GM19468 (cell line): ENCODE results near the gene TYR.
"Not testable (repeated sequence)": the region's sequence is repeated elsewhere in the genome, so short reads cannot be mapped to it uniquely, and the experiment has no call there.

ENCODE experiments used
- ATAC-seq: cut with Tn5 transposase; IDR thresholded peaks from one replicate; pipeline ENCODE4 v1.9.1; 2021; ENCODE audit warnings: mild to moderate bottlenecking, moderate library complexity, moderate number of reproducible peaks; ENCODE audit not compliant: unreplicated experiment; ENCODE audit errors: extremely low read depth

The TYR gene

GRCh38 chr11:89177691-89178231 lies at the start of gene TYR:
TYR (plus strand) TSS chr11:89177875; CDS start chr11:89177954, 79 bp downstream.
- ATAC-seq: no peak

DNA sequence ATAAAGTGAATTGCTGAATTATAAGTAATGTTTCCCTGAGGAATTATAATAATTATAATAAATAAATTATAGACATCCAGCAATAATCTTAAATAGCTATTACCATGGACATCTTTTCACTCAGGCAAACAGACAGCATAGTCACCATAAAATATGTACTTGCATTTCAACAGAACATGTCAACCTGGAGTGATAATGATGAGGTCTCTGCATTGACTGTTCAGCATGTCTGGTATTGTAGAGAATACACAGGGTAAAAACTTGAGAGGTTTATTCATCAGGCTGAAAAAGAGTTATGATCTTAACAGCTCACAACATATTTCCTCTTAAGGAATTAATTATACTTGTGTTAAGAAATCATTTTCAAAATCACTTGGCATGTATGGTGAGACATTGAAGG lies 41.1 kb upstream of the TYR start:
- ATAC-seq: no peak

GRCh38 chr11:89147229-89147628 lies 30.4 kb upstream of the TYR start:
- ATAC-seq: no peak

DNA sequence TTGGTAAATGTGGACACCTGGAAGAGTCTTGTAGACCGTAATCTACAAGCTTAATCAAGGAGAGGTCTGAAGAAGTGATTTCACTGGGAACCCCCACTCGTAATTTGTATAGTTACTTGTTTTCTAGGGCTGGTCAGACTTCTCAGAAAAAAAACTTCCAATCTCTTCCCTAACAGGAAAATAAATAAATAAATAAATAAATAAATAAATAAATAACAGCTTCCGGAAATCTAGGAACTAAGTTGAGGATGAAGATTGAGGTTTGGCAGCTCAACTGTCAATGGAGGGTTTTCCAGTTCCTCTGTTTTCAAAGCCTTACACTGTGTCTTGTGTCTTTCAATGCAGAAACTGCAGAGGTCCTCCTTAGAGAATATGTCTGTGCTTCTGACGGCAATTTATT lies 17.7 kb upstream of the TYR start:
- ATAC-seq: no peak

DNA sequence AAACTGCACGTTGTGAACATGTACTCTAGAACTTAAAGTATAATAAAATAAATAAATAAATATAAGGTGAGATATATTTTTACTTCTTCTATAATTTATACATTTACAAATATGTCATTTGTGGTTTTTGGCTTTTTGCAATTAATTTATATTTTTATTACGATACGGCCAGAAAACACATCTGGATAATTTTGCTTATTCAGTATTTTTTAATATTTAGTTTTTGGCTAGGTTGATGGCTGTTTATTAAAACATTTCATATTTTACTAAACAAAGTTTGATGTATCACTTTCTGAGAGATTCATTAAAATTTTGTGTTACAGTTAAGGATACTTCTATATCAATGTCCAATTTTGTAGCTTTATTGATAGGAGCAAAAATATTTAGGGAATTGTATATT lies 15.7 kb upstream of the TYR start:
- no peak for ATAC-seq

DNA sequence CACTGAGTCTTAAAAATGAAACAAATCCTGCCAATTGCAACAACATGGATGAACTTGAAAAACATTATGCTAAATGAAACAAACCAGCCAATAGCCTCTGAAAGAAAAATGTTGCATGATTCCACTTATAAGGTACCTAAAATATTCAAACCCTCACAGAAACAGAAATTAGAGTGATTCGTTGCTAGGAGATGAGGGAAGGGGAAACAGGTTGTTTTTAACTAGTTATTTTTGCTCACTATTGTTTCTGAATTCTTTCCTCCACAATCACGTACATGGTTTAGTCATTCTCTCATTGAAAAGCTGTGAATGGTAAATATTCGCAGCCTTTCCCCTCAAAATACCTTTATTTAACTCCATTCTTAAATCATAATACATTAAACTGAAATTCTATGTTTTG lies 14.0 kb upstream of the TYR start:
- no peak for ATAC-seq

DNA sequence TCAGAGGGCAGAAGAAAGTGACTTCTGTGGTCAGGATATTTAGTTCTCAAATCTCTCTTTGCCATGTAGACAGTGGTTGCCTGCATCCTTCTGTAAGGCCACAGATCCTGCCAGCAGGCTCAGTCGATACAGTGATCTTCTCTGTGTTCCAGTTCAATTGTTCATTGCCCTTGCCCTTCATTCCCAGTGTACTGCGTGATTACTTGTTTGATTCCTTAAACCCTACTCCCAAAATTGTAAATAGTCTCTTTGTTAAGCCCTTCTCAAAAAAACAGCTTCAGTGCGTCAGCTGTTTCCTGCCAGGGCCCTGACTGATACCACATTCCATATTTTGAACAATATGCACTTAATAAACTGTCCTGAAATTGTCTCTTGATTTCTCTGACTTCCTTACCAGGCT lies 9.3 kb upstream of the TYR start:
- no peak for ATAC-seq

DNA sequence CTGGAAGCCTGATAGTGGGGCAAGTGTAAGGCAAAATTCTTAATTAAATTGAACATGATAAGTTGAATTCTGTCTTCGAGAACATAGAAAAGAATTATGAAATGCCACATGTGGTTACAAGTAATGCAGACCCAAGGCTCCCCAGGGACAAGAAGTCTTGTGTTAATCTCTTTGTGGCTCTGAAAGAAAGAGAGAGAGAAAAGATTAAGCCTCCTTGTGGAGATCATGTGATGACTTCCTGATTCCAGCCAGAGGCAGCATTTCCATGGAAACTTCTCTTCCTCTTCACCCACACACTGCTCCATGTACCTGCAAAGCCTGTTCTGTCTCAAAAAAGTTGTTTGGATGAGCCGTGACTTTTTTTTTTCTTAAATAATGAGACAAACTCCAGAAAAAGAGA lies 1.9 kb upstream of the TYR start:
- no peak for ATAC-seq

- ATAC-seq: no peak
Observed at GRCh38 chr11:89176938-89177337, 737 bp upstream of the TYR start.

GRCh38 chr11:89181111-89181510 lies 3.4 kb downstream of the TYR start:
- no peak for ATAC-seq

- ATAC-seq: no peak
Observed at GRCh38 chr11:89182773-89183518, 5.3 kb downstream of the TYR start.

- no peak for ATAC-seq
Observed at GRCh38 chr11:89184021-89184420, 6.3 kb downstream of the TYR start.

DNA sequence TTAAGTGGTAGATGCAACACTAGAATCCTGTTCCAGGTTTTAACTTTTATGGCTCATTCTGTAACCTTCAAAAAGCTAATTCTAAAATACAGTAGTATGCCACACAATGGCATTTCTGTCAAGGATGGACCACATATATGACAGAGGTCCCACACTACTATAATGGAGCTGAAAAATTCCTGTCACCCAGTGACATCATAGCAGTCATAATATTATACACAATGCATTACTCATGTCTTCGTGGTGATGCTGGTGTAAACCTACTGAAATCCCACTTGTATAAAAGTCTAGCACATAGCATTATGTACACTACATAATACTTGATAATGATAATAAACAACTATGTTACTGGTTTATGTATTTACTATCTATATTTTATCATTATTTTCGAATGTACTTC lies 12.1 kb downstream of the TYR start:
- no peak for ATAC-seq

- ATAC-seq: no peak
Observed at GRCh38 chr11:89201138-89201537, 23.5 kb downstream of the TYR start.

- no peak for ATAC-seq
Observed at GRCh38 chr11:89203814-89204213, 26.1 kb downstream of the TYR start.

DNA sequence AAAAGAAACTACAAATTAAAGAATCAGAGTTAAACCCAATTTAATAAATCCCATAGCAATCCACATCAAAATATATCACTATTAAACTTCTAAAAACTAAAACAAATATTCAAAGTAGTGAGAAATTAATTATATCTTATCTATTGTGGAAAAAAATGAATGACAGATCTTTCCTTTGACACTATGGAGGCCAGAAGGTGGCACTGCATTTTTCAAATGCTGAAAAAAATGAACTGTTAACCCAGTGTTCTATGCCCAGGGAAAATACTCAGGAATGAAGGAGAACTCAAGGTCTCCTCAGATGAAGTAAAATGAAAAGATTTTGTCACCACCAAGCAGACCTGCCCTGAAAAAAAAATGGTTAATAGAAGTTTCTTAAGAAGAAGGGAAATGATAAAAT lies 27.7 kb downstream of the TYR start:
- no peak for ATAC-seq

- ATAC-seq: no peak
Observed at GRCh38 chr11:89220684-89221339, 43.1 kb downstream of the TYR start.

- no peak for ATAC-seq
Observed at GRCh38 chr11:89235083-89235482, 57.4 kb downstream of the TYR start.

- ATAC-seq: no peak
Observed at GRCh38 chr11:89235976-89236375, 58.3 kb downstream of the TYR start.

DNA sequence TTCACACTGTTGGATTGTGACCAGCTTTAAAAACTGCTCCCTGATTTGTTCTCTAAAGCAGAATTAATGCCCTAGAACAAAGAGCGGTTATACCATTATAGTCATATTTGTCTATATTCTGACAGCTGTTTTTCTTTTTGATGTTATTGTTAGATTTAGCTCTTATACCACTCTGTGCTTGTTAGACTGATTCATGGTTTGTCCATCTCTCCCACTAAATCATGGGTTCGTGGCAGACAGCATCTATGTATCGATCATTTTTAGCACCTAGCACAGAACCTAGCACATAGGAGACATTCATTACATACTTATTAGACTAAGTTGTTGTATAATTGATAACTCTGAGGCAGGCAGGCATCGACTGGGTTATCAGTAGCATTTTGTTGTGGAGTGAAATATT lies 69.3 kb downstream of the TYR start:
- ATAC-seq: not testable (repeated sequence)

- ATAC-seq: no peak
Observed at GRCh38 chr11:89249196-89249595, 71.5 kb downstream of the TYR start.

DNA sequence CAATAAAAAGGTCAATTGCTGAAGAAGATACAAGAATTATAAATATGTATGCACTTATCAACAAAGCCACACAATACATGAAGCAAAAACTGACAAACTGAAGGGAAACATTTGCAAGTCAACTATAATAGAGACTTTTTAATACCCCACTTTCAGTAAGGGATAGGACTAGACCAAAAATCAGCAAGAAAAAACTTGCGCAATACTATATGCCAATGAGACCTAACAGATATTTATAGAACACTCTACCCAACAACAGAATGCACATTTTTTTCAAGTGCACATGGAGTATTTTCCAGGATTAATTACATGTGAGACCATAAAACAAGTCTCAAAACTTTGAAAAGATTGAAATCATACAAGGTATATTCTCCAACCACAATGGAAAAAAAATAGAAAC lies 83.8 kb downstream of the TYR start:
- not testable (repeated sequence) for ATAC-seq
